Spinal cord (tissue), 10 donors: ENCODE data around the gene DNAL1. TPM values are rescaled to one million over a fixed set of nuclear protein-coding genes. Genes with fewer than 3 reads are reported as not detected.

ENCODE experiments used
- DNase-seq, 6 donors: peaks; one replicate each; pipeline versions ENCODE4 v3.0.0 to v3.0.0-alpha.2; 2013 to 2015; ENCODE audit warnings: low spot score in 6 of 6, low read depth in 4 of 6
- H3K27ac ChIP-seq: one replicate; pipeline ENCODE4 v1.5.1; 2013; ENCODE audit warnings: low read depth, low read length, control low read depth
- H3K27me3 ChIP-seq: one replicate; pipeline ENCODE4 v1.6.1; 2013; ENCODE audit warnings: low read length; ENCODE audit not compliant: control insufficient read depth, insufficient read depth
- H3K36me3 ChIP-seq: one replicate; pipeline ENCODE4 v1.6.1; 2013; ENCODE audit warnings: low read length; ENCODE audit not compliant: control insufficient read depth, insufficient read depth
- H3K4me1 ChIP-seq: one replicate; pipeline ENCODE4 v1.6.1; 2013; ENCODE audit warnings: low read length; ENCODE audit not compliant: control insufficient read depth, insufficient read depth
- H3K4me3 ChIP-seq: one replicate; pipeline ENCODE4 v1.5.1; 2013; ENCODE audit warnings: low read depth, low read length, control low read depth
- H3K9me3 ChIP-seq: one replicate; pipeline ENCODE4 v1.6.1; 2013; ENCODE audit warnings: low read length; ENCODE audit not compliant: control insufficient read depth, insufficient read depth
- WGBS: methylation state at CpG from one replicate; pipeline ENCODE4 v1.1.5; 2013; ENCODE audit warnings: missing lambda C conversion rate; ENCODE audit not compliant: insufficient coverage; 5-methylcytosine and 5-hydroxymethylcytosine counted together
- polyA plus RNA-seq, 2 donors: library from polyadenylated mRNA; unstranded; fragments of 120-200 nt; gene quantifications; one replicate each; pipeline ENCODE4 v1.2.1, GENCODE V29; 2013; ENCODE audit not compliant: insufficient read length in 2 of 2
- total RNA-seq, 2 donors: library from RNA; depleted of rRNA in 1 of 2; stranded (reverse); fragments of 120-200 nt in 1 of 2; fragments of >200 nt in 1 of 2; gene quantifications; one replicate each; pipeline versions ENCODE4 v1.2.3 to v1.2.4, GENCODE V29; 2013 to 2014
- donor health status: healthy.

The DNAL1 gene
- total and polyA plus RNA-seq, 4 donors: 15.4 to 26.0 (median 20.2) TPM

DNA sequence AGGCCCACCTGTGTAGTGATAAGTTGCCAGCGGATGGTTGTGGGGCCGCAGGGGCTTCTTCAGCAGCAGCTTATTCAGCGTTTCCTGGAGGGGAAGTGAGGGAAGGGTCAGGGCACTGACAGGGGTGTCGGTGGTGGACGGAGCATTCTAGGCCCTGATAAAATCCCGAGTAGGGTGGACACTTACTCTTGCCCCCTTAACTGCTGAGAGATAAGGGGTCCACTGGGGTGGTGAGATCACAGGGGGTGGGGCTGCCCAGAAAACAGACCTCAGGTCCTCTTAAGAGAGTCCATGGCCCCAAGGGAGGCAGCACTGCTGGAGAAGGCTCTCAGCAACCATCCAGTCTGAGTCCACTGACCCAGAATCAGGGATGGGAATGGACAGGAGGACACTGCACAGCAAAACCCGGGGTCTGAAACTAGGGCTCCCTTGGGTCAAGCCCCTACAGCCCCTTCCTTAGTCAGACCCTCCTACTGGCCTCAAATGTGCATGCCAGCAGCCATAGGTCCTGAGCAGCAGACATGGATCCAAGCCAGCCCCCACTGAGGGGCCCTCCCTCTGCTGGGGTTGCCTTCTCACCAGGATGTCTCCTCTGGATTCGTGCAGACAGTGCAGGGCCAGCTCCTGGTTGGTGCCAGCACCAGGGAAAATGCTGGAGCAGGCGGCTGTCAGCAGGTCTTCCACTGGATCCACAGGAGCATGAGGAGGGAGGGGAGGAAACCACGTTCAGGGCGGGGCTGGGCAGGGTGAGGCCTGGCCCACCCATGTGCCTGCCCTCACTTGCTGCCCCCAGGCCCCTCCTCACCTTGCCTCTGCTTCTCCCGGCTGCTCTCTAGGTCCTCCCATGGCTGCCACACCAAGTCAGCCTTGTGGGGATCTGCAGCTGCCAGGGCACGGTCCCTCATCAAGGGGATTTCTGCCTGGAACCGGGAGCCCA, 81.5 kb downstream of the DNAL1 start:
- Histone ChIP-seq H3K36me3 (peaks cover 63% of the 10 kb centered on the region), H3K4me1 (peaks cover 9% of the 10 kb centered on the region), H3K27ac (no peak overlapping the region), H3K9me3 (no peaks in the 10 kb centered on the region), H3K27me3 (no peaks in the 10 kb centered on the region), H3K4me3 (no peak overlapping the region)
- DNase-seq: no peak
- 91% methylated on average over 14 of the region's 14 CpGs for WGBS

DNA sequence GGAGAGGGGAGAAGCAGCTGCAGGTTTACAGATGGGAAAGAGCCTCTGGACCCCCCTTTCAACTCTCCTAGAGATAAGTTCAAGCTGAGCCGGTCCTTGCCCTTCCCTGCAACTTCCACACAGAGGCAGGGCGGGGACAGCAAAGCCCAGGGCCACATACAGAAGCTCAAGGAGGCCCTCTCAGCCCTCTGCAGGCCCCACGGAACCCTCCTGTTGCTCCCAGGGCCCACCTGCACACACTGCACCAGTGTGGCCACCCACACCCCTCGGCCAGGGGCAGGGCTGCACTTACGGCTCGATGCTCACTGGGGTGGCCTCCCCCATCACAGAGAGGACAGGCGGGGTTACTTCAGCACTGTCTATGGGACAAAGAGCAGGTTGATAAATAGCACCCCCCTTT, 82.4 kb downstream of the DNAL1 start:
- WGBS: 91% methylated on average over 4 of the region's 7 CpGs
- Histone ChIP-seq H3K4me1 (peaks cover 9% of the 10 kb centered on the region), H3K27me3 (no peaks in the 10 kb centered on the region), H3K9me3 (no peaks in the 10 kb centered on the region), H3K4me3 (no peak overlapping the region), H3K36me3 (peaks cover 58% of the 10 kb centered on the region), H3K27ac (no peak overlapping the region)
- no peak for DNase-seq

DNA sequence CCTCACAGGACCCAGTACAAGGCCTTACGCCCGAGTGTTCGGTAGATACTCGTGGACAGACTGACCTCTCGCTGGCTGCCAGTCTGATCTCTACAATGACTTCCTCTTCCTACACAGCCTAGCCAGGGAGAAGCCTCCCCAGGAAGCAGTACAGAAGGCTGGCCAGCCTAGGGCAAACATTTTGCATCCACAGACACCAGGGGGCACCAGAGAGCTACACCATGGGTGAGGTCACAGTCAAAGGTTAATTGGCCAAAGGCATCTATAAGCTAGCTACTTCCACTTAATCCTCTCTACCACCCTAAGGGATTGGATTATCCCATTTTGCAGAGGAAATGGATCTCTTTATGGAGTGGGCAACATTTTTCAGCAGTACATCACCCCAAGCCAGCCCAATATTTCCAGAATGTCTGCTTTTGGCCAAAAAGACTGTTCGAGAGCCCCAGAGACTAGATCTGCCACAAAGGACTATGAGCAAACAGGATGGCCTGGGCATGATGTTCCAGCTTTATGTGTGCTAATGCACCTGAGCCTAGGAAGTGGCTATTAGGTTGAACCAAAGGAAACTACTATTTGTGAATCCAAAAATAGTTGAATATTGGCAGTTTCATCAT, 84.0 kb downstream of the DNAL1 start:
- 37% methylated on average over 6 of the region's 6 CpGs for WGBS
- H3K4me1 ChIP-seq: peaks cover 9% of the 10 kb centered on the region
- H3K9me3 ChIP-seq: no peaks in the 10 kb centered on the region
- H3K36me3 ChIP-seq: peaks cover 54% of the 10 kb centered on the region
- H3K4me3 ChIP-seq: no peak overlapping the region
- H3K27ac ChIP-seq: no peak overlapping the region
- H3K27me3 ChIP-seq: no peaks in the 10 kb centered on the region
- peak in 2 of 6 donors; percentile 83 to 86 for DNase-seq

DNA sequence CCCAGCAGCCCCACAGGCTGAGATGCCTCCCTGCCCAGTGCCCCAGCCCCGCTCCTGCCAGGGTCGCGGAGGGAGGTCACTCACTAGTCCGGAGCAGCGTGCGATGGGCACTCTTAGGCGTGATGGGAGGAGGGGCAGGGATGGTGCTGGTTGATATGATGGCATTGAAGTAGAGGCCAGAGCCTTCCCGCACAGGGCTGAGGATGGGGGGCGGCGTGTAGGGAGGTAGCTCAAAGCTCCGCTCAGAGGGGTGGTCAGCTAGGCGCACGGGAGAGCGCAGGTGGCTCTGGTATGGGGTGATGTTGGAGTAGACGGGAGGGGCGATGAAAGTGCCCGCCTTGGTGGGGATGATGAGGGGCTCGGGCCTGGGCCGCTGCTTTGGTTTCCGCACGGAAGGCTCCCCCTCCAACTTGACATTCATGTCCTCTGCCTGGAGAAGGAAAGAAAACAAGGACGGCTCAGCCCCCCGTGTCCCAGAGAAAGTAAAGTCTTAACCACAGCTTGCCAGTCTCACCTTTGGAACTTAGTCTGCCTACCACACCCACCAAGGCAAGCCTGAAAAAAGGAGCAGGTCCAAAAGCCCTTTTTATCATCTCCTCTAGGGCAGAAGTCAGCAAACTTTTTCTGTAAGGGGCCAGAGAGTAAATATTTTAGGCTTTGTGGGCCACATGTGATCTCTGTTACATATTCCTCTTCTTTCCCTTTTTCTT, 84.9 kb downstream of the DNAL1 start:
- Histone ChIP-seq H3K27me3 (no peaks in the 10 kb centered on the region), H3K4me3 (no peak overlapping the region), H3K27ac (no peak overlapping the region), H3K9me3 (no peaks in the 10 kb centered on the region), H3K36me3 (peaks cover 56% of the 10 kb centered on the region), H3K4me1 (peaks cover 7% of the 10 kb centered on the region)
- no peak for DNase-seq
- WGBS: 97% methylated on average over 6 of the region's 23 CpGs

DNA sequence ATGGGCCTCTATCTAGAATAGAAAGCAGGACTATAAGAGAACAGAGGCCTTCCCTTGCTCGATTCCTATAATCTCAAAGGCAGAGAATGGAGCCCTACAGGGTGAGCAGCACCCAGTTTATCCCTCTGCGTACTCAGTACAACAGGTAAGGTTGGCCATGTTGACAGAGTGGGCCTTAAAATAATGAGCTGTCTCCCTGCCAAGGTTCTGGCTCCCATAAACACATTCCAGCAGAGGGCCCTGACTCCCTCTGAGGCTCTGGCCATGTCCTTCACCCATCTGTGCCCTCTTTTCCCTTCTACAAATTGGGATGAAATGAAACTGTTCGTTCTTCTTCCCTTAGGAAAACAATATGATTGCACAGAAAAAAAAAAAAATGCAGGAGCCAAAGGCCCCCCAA, 86.3 kb downstream of the DNAL1 start:
- Histone ChIP-seq H3K36me3 (peaks cover 42% of the 10 kb centered on the region), H3K4me1 (no peaks in the 10 kb centered on the region), H3K9me3 (no peaks in the 10 kb centered on the region), H3K27me3 (no peaks in the 10 kb centered on the region), H3K27ac (no peak overlapping the region), H3K4me3 (no peak overlapping the region)
- DNase-seq: no peak
- WGBS: no CpG with 5 or more reads among the region's 3 CpGs

DNA sequence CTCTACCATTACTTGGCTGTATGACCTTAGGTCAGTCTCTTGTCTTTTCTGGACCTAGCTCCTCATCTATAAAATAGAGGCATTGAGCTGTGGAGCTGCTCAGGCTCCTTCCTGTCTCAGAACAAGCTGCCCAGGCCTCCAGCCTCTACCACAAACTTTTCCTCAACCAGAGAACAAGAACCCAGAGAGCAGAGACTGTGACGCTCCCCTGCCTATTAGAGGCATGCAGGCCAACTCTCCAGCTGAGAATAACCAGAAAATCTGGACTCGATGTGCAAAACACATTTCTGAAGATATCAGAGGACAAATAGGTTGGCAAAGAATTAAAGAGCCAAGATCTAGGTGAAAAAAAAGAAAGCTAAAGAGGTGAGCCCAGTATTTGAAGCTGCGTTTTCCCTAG, 87.2 kb downstream of the DNAL1 start:
- 86% methylated on average over 2 of the region's 3 CpGs for WGBS
- Histone ChIP-seq H3K9me3 (no peaks in the 10 kb centered on the region), H3K27ac (no peak overlapping the region)

DNA sequence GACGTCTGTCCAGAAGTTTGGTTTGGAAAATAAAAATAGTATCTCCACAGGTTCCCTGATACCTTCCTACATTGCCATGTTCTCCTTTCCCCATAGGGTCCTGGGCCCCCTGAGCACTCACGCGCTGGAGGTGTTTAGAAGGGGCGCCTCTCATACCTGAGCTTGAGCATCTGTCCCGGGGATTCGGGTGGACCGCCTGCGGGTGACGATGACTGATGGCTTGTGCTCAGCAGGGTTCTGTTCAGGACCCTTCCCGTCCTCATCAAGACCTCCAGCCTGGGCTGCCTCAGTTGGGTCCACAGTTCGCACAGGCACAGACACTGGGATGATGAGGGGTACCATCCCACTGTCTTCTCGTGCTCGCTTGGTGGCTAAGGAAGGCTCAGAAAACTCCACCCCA, 92.1 kb downstream of the DNAL1 start:
- WGBS: 90% methylated on average over 9 of the region's 13 CpGs

More for the DNA sequence above, 87.2 kb downstream of the DNAL1 start:
- no peak overlapping the region for H3K4me3 ChIP-seq
- H3K4me1 ChIP-seq: no peaks in the 10 kb centered on the region
- DNase-seq: no peak
- peaks cover 37% of the 10 kb centered on the region for H3K36me3 ChIP-seq
- no peaks in the 10 kb centered on the region for H3K27me3 ChIP-seq

DNA sequence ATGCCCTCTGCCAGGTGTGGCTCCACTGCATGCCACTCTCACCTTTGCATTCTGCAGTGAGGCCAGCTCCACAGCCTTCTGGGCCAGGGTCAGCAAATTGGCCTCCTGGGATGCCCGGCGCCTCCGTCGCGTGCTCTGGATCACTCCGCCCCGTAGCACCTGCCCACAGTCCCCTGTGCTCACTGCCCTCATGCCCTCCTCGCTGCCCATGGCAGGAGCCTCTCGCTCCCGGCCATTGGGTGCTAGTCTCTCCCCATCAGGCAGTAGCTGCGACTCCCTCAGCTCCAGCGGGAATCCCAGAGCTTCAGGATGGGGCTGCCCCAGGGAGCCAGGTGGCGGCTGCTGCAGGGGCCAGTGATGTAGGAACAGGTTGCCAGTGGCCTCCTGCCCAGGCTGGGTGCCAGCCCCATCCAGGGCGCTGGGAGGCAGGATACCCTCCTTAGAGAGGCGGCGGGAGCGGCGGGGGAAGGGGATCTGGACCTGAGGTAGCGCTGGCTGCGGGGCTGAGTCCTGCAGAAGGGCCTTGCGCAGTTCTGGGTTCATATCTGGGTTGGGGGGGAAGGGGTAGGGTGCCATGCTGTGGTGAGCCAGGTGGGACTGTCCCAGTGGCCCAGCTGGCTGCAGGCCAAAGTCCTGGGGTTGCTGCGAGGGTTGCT, 93.9 kb downstream of the DNAL1 start:
- no peak overlapping the region for H3K4me3 ChIP-seq
- peaks cover 45% of the 10 kb centered on the region for H3K36me3 ChIP-seq
- peaks cover 46% of the 10 kb centered on the region for H3K4me1 ChIP-seq
- no peak for DNase-seq
- H3K27me3 ChIP-seq: no peaks in the 10 kb centered on the region
- no peak overlapping the region for H3K27ac ChIP-seq
- WGBS: 95% methylated on average over 22 of the region's 22 CpGs
- no peaks in the 10 kb centered on the region for H3K9me3 ChIP-seq

More for the DNA sequence above, 92.1 kb downstream of the DNAL1 start:
- Histone ChIP-seq H3K4me3 (no peak overlapping the region), H3K4me1 (peaks cover 29% of the 10 kb centered on the region), H3K27ac (no peak overlapping the region), H3K36me3 (peaks cover 45% of the 10 kb centered on the region), H3K27me3 (no peaks in the 10 kb centered on the region), H3K9me3 (no peaks in the 10 kb centered on the region)
- DNase-seq: no peak

DNA sequence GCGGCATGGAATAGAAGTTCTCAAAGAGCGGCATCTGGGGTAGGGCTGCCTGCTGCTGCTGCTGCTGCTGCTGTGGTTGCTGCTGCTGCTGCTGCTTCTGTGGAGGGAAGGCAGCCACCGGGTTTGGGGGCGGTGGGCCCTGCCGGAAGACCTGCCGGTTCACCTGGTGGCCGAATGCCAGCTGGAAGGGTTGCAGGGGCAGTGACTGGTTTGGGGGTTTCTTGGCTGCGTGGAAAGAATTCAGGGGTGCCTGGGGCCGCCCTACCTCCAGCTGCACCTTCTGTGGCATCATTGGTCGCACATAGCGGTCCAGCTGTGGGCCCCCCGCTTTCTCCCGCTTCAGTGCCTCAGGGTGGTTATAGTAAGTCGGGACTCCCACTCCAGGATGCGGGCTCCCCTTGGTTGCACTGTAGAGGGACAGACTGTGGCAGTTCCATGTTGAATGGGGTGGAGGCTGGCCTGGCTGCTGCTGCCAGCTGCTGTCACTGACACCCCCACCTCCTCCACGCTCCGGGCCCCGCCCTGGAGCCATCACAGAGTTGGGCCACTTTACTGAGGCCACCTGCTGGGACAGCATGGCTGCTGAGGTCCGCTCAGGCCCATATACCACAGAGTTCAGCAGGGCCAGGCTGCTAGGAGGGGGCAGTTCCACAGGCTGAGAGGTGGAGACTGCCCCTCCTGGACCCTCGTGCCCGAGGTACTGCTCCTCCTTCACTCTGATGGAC, 94.5 kb downstream of the DNAL1 start:
- Histone ChIP-seq H3K27ac (peak overlapping the region; percentile 25), H3K4me1 (peaks cover 53% of the 10 kb centered on the region), H3K36me3 (peaks cover 43% of the 10 kb centered on the region), H3K4me3 (no peak overlapping the region), H3K9me3 (no peaks in the 10 kb centered on the region), H3K27me3 (no peaks in the 10 kb centered on the region)
- DNase-seq: no peak
- WGBS: 88% methylated on average over 19 of the region's 21 CpGs
